HG02678 (cell line): Measurements from ENCODE around the gene SRSF3.
"Not testable (repeated sequence)": the region's sequence is repeated elsewhere in the genome, so short reads cannot be mapped to it uniquely, and the experiment has no call there.

Experiments used
- ATAC-seq: cut with Tn5 transposase; IDR thresholded peaks from one replicate; pipeline ENCODE4 v1.9.1; 2021; ENCODE audit warnings: mild to moderate bottlenecking, moderate library complexity; ENCODE audit not compliant: unreplicated experiment

SRSF3 gene

GRCh38 chr6:36604090-36605060, 10.2 kb downstream of the SRSF3 start:
- ATAC-seq: no peak

- no peak for ATAC-seq
Measured at GRCh38 chr6:36605143-36605542, 11.0 kb downstream of the SRSF3 start.

GRCh38 chr6:36605560-36606391, 11.6 kb downstream of the SRSF3 start:
- ATAC-seq: no peak

- not testable (repeated sequence) for ATAC-seq
Measured at GRCh38 chr6:36607305-36607682, 13.1 kb downstream of the SRSF3 start.

GRCh38 chr6:36607683-36608386, 13.7 kb downstream of the SRSF3 start:
- no peak for ATAC-seq

- no peak for ATAC-seq
Measured at GRCh38 chr6:36608788-36609563, 14.8 kb downstream of the SRSF3 start.

GRCh38 chr6:36609582-36609981, 15.4 kb downstream of the SRSF3 start:
- ATAC-seq: no peak

- ATAC-seq: no peak
Measured at GRCh38 chr6:36610041-36610955, 16.1 kb downstream of the SRSF3 start.

- no peak for ATAC-seq
Measured at GRCh38 chr6:36610956-36611336, 16.8 kb downstream of the SRSF3 start.

GRCh38 chr6:36611679-36612078, 17.5 kb downstream of the SRSF3 start:
- not testable (repeated sequence) for ATAC-seq

GRCh38 chr6:36612101-36612625, 18.0 kb downstream of the SRSF3 start:
- ATAC-seq: no peak

- ATAC-seq: no peak
Measured at GRCh38 chr6:36613200-36613995, 19.2 kb downstream of the SRSF3 start.

GRCh38 chr6:36615018-36615761, 21.0 kb downstream of the SRSF3 start:
- ATAC-seq: no peak

GRCh38 chr6:36616893-36617521, 22.8 kb downstream of the SRSF3 start:
- ATAC-seq: no peak

GRCh38 chr6:36618366-36619355, 24.5 kb downstream of the SRSF3 start:
- no peak for ATAC-seq

GRCh38 chr6:36621371-36621855, 27.3 kb downstream of the SRSF3 start:
- ATAC-seq: no peak
